HFFc6 (cell line): ENCODE measurements around the gene SCTR. TPM values are rescaled to one million over a fixed set of nuclear protein-coding genes. Genes with fewer than 3 reads are reported as not detected.
A peak's percentile ranks its signal among the peaks of the same experiment; 100 is the strongest.

Experiments
- DNase-seq: peaks from one replicate; pipeline ENCODE4 v3.0.0-alpha.2; 2018
- H3K27ac Mint-ChIP-seq: 2 replicates; pipeline ENCODE4 v1.8.0; 2020; ENCODE audit warnings: mild to moderate bottlenecking, mixed read lengths
- H3K27me3 Mint-ChIP-seq: 2 replicates; pipeline ENCODE4 v1.8.0; 2021; ENCODE audit warnings: mild to moderate bottlenecking, moderate library complexity, mixed read lengths; ENCODE audit not compliant: insufficient read depth
- H3K36me3 Mint-ChIP-seq: 2 replicates; pipeline ENCODE4 v1.8.0; 2021; ENCODE audit warnings: low read depth, mixed read lengths
- H3K4me1 Mint-ChIP-seq: 2 replicates; pipeline ENCODE4 v1.8.0; 2020; ENCODE audit warnings: low read depth, mixed read lengths
- H3K4me3 Mint-ChIP-seq: 2 replicates; pipeline ENCODE4 v1.8.0; 2020; ENCODE audit warnings: mild to moderate bottlenecking, moderate library complexity, mixed read lengths
- H3K9me3 Mint-ChIP-seq: 2 replicates; pipeline ENCODE4 v1.8.0; 2020; ENCODE audit warnings: mild to moderate bottlenecking, mixed read lengths
- CTCF ChIP-seq: fragments of 200-600 bp; sonication (generic); IDR thresholded peaks from 2 replicates; pipeline ENCODE4 v1.5.0; 2021; ENCODE audit warnings: antibody characterized with exemption, mild to moderate bottlenecking
- total RNA-seq, 6 experiments: library from RNA; stranded (reverse); fragmentation: NEBNext Ultra II Directional; extraction: Animal tissue kit (Norgen Biotek cat#: 25700); gene quantifications; 2 replicates in 1 of 6; 3 replicates in 5 of 6; pipeline ENCODE4 v1.2.3, GENCODE V29; 2021

The SCTR gene
- total RNA-seq, 6 experiments from 2014 or later, result not detected

DNA sequence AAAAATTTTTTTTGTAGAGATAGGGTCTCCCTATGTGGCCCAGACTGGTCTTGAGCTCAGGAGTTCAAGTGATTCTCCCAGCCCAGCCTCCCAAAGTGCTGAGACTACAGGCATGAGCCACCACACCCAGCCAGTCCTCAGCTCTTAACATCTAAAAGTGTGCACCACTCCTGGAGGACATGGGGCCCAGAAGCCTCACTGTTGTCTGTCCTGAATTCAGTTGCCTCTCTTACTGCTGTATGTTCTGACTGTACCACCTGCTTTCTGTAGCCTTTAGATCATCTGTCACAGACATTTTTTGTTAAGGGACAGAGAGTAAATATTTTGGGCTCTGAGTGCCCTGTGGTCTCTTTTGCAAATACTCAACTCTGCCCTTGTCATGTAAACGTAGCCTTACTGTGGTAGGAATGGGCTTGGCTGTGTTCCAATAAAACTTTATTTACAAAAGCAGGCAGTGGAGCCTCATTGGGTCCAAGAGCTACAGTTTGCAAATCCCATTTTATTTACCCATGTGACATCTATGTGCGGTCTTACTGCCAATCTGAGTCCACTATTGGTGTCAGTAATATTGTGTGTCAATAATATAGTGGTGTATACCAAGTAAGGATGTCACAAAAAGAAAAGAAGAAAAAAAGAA lies 54.5 kb downstream of the SCTR start:
- peaks cover 6% of the 10 kb centered on the region for H3K27me3 Mint-ChIP-seq
- H3K9me3 Mint-ChIP-seq, result no peaks in the 10 kb centered on the region
- TF ChIP-seq CTCF, result no peak
- no peaks in the 10 kb centered on the region for H3K36me3 Mint-ChIP-seq
- DNase-seq, result no peak
- H3K4me3 Mint-ChIP-seq, result no peak overlapping the region
- peaks cover 6% of the 10 kb centered on the region; the same call in 1 of the 2 replicates for H3K4me1 Mint-ChIP-seq
- H3K27ac Mint-ChIP-seq, result no peak overlapping the region

- Mint-ChIP-seq H3K27ac (no peak overlapping the region), H3K4me3 (no peak overlapping the region), H3K36me3 (no peaks in the 10 kb centered on the region), H3K27me3 (peaks cover 6% of the 10 kb centered on the region), H3K4me1 (peaks cover 6% of the 10 kb centered on the region; the same call in 1 of the 2 replicates), H3K9me3 (no peaks in the 10 kb centered on the region)
- no peak for TF ChIP-seq CTCF
- no peak for DNase-seq
These were observed 55.2 kb downstream of the SCTR start for GRCh38 chr2:119469131-119469530.

DNA sequence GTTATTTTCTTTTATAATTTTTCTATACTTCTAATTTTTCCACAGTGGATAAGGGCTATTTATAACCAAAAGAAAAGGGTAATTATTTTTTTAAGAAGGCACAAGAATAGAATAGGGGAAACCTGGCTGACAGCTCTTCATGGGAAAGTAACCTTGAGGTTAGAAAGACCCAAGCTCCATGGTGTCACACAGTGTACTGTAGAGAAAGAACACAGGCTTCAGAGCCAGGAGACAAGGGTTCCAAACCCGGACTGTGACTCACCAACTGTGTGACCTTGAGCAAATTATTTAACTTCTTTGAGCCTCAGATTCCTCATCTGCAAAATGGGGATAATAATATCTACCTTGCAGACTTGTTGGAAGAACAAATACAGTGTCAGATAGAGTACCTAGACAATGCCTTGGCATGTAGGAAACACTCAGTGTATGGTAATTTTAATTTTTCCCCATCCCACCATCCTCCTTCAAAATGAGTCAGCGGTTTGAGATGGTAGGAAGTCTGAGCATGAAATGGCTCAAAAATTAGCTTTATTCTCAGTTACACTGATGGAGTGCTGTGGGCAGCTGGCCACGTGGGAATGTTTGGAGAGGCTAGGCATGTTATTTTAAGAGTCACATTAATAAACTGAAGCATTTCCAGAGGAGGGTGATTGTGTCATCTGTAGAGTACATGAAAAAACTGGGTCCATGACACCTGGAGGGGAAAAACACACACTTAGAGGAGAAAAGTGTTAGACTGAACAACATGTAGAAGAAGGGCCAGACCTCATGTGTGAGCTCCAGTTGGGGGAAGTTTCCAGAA lies 55.9 kb downstream of the SCTR start:
- Mint-ChIP-seq H3K4me1 (peaks cover 6% of the 10 kb centered on the region; the same call in 1 of the 2 replicates), H3K27me3 (peaks cover 3% of the 10 kb centered on the region), H3K36me3 (no peaks in the 10 kb centered on the region), H3K9me3 (no peaks in the 10 kb centered on the region), H3K4me3 (no peak overlapping the region), H3K27ac (no peak overlapping the region)
- TF ChIP-seq CTCF, result no peak
- DNase-seq, result peak; percentile 39

- H3K9me3 Mint-ChIP-seq, result no peaks in the 10 kb centered on the region
- peaks cover 3% of the 10 kb centered on the region for H3K27me3 Mint-ChIP-seq
- H3K27ac Mint-ChIP-seq, result no peak overlapping the region
- DNase-seq, result no peak
- TF ChIP-seq CTCF, result no peak
- peaks cover 6% of the 10 kb centered on the region; the same call in 1 of the 2 replicates for H3K4me1 Mint-ChIP-seq
- H3K36me3 Mint-ChIP-seq, result no peaks in the 10 kb centered on the region
- no peak overlapping the region for H3K4me3 Mint-ChIP-seq
These were observed 57.9 kb downstream of the SCTR start for GRCh38 chr2:119466373-119466772.

DNA sequence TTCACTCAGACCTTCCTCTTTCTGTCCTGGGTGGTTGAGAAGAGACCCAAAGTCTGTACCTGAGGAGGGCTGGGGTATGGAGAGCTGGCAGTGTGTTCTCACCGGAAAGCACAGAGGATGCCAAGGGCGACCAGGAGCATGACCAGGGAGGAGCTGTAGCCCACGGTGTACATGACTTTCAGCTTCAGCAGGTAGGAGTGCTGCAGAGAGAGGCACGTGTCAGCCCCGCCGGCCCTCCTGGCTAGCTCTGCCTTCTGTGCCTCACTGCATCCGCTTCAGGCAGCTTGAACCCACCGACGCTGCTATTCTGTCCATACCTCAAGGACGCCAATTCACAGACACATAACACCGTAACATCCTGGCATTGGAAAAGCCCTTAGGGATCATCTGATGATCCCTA lies 58.6 kb downstream of the SCTR start:
- no peak for TF ChIP-seq CTCF
- H3K27me3 Mint-ChIP-seq, result peaks cover 9% of the 10 kb centered on the region
- H3K27ac Mint-ChIP-seq, result no peak overlapping the region
- no peak for DNase-seq
- no peaks in the 10 kb centered on the region for H3K36me3 Mint-ChIP-seq
- H3K4me3 Mint-ChIP-seq, result no peak overlapping the region
- no peaks in the 10 kb centered on the region for H3K9me3 Mint-ChIP-seq
- H3K4me1 Mint-ChIP-seq, result peaks cover 6% of the 10 kb centered on the region; the same call in 1 of the 2 replicates
